Activated CD8-positive, alpha-beta memory T cell treated with anti-CD3 and anti-CD28 coated beads for 48 hours (primary cell): ENCODE results near the gene RHBDD3.

Source experiments
- DNase-seq, 3 experiments: peaks; one replicate each; pipeline ENCODE4 v3.0.0-alpha.2; 2020; ENCODE audit warnings: low read depth in 2 of 3, low spot score in 2 of 3

Gene RHBDD3

DNA sequence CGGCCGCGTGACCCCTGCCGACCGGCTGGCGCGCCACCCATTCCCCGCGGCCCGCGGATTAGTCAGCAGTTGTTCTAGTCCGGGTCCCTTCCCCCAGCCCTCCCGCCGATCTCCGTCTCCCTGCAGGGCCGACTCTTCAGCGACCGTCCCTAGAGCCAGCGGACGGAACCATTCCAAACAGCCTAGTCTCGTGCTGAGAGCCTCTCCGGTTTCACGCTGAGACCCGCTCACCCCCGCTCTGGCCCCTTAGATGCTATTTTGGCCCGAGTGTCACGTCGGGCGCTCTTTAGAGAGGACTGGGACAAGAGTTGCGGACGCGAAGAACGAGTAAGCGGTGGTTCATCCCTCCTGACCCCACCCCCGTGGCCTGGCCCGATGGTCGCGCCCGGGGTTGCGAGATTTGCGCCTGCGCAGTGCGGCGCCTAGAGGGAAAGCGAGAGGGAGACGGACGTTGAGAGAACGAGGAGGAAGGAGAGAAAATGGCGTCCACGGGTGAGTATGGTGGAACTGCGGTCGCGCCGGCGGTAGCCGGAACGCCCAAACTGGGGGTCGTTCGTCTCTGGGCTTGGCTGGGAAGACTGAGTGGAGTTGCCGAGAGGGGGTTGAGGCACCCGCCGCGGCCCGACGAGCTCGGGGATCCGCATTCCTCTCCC, at the start of gene RHBDD3, which contains the start of gene EWSR1:
TSS of gene RHBDD3 (minus strand) at position 124 of the 653 bp plus-strand sequence. CDS start 2,355 bp downstream, outside the sequence.
TSS of gene EWSR1 (plus strand) at position 411 of the 653 bp plus-strand sequence. CDS start at position 480, 69 bp downstream.
- peak; percentile 91 to 99 (median 97) for DNase-seq

DNA sequence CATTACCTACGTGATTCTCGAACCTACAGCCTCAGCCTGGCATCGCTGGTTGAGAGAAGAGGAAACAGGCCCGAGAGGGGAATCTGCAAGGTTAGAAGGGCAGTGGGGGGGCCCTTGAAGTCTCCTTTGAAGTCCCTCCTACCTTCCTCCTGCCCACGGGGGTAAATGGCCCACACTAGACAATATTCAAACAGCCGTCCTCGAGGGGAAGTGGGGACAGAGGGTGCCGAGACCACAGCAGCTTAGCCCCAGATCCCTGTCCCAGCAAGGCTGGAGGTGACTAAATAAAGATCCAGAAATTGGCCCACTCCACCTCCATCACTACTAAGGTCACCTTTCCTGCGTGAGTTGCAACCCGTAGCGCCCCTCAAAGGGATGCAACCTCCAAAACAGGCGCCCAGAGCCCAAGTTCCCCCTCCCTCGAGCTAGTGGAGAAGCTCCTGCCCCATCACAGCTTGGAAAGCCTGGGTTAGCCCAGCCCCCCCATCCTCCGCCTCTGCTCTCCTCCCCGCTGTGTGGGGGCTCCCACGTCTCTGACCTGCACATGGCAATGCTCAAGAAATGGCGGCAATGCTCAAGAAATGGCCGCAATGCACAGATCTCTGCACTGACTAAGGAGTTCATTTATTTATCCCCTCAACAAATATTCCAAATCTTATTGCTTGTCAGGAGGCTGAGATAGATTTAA, 48.5 kb upstream of the RHBDD3 start:
- no peak for DNase-seq

DNA sequence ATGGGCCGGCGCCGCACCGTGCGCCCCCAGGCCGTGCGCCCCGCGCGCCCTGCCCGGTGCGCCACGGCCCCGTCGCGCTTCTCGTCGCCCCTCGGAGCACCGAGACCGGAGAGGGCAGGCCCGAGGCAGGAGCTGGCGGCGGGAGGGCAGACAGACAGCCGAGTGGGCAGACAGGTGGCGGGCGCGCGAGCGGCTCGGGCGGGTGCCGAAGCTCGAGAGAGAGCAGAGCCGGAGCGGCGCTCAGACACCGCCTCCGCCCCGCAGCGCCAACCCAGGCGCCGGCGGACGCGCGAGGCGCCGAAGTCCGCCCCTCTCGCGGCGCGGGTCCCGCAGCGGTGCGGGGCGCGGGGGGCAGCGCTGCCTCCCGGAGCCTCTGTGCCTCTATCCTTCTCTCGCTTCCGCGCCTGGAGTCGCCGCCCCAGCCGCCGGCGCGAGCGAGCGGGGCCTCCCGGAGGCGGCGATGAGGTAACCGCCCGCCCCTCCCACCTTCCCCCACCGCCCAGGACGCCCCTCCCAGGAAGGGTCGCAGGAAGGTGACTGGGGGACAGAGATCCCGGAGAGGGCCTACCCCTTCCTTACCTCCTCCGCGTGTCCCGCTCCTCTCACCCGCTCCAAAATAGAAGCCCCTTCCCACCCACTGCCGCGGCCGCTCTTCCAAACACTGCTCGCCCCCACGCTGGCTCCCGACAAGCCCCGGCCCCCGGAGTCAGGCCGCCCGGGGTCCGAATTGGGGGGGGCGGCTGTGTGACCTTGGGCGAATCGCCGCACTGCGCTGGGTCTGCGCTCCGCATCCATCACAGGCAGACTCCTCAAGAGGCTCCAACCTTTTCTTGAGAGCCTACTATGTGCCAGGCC, 47.7 kb upstream of the RHBDD3 start, which contains the start of gene RASL10A:
TSS of gene RASL10A (minus strand) at position 412 of the 855 bp plus-strand sequence. CDS start 451 bp downstream, outside the sequence.
- no peak for DNase-seq

DNA sequence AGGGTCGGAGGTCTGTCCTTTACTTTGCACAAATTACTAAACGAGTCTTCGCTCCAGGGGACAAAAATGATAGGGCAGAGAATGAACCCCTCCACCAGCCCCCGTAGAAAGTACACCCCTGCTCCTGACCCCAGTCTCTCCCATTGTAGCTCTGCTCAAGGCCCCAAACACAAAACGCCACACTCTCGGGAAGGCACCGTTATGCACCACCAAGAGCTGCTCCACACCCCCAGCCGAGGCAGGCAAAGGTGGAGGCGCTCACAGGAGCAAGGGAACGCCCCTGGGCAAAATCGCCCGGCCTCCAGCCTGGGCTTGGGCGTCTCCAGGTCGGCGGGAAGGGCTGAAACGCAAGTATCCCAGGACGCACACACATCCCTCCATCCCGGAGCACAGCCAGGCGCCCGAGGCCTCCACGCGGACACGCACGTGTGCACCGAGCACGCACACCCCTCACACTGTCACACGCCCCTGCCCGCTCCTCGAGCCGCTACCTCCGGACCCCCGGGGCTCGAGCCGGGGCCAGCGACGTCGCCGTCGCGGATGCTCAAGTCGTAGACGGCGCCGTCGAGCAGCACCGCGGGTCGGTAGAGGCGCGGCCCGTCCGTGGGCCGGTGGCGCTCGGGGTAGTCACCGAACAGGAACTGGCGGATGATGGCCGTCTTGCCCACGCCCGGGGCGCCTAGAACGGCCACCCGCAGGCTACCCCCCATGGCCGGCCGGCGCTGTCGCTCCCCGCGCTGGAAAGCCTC, 46.9 kb upstream of the RHBDD3 start:
- no peak for DNase-seq

- no peak for DNase-seq
These were observed 46.0 kb upstream of the RHBDD3 start for GRCh38 chr22:29313576-29314466.

DNA sequence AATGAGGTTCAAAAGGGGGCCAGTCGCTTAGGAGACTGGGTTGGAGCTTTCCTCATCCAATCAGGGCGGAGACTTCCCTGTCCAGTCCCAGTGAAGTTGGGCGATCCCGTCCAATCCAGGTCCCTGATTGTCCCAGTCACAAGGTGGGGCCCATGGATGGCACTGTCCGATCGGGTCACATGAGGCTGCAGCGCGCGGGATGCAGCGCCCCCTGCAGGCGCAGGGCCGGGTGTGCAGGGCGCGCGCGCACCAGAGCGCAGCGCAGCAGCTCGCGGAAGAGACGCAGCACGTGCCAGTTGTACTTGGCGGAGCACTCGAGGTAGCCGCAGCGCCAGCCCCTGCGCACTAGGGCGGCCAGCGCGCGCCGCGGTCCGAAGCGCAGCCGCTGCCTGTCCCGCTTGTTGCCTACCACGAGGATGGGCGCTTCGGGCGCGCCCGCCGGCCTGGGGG, 45.4 kb upstream of the RHBDD3 start:
- DNase-seq = no peak

GRCh38 chr22:29312218-29313125, 44.7 kb upstream of the RHBDD3 start:
- no peak for DNase-seq

DNA sequence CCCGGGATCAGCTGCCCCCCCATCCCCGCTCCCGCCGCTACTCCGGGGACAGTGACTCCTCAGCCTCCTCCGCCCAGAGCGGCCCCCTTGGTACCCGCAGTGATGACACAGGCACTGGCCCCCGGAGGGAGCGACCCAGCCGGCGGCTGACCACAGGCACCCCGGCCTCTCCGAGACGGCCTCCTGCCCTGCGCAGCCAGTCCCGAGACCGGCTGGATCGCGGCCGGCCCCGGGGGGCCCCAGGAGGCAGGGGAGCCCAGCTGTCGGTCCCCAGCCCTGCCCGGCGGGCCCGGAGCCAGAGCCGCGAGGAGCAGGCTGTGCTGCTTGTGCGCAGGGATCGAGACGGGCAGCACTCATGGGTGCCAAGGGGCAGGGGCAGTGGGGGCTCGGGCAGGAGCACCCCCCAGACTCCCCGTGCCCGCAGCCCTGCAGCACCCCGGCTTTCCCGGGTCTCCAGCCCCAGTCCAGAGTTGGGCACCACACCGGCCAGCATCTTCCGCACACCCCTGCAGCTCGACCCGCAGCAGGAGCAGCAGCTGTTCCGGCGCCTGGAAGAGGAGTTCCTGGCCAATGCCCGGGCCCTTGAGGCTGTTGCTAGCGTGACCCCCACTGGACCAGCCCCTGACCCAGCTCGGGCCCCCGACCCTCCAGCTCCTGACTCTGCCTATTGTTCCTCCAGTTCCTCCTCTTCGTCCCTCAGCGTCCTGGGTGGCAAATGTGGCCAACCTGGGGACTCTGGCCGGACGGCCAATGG, 43.9 kb upstream of the RHBDD3 start:
- DNase-seq = no peak

DNA sequence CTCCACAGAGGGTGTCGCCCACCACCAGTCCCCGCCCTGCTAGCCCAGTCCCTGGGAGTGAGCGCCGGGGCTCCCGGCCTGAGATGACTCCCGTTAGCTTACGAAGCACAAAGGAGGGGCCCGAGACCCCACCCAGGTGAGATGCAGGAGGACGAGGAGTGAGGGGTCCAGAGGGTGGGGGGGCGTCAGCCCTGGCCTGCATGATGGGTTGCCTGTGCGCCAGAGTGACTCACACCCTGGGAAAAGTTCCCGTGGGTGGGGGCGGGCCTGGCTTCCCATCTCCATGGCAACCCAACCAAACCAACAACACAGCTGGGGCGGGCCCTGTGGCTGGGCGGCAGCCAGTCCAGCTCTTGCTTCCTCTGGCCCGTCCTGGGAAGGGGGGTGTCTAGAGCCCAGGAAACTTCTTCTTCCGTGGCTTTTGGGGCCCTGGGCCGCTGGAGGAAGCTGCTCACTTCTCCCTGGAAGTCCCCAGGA, 43.1 kb upstream of the RHBDD3 start:
- DNase-seq = peak in 1 of 3 experiments; percentile 67

- no peak for DNase-seq
These were observed 42.5 kb upstream of the RHBDD3 start for GRCh38 chr22:29310065-29310862.

DNA sequence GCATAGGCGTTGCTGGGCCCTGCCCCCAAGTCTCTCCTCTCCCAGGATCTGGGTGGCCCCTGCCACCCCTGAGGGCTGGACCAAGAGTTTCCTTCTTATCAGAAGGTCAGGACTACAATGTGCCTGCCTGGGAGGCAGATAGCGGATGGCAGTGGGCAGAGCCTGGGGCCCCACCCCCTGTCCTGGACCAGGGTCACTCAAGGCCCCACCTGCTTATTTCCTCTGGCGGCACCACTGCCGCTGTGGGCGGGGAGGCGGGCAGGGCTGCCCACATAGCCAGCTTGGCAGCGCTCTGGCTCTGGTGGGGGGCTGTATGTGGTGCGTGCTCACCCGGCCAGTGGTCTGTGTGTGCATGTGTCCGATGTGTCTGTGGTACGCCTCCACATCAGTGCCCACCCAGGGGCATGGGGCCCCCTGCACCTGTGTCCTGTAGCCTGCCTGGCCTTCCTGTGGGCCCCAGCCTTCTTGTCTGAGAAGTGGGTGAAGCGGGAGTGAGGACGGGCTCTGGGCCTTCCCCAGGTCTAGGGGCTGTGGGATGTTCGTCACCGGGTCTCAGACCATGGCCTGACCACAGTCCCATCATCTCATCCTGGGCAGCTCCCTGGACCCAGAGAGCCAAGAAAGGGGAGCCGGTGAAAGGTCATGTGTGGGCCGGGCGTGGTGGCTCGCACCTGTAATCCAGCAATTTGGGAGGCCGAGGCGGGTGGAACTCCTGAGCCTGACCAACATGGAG, 41.7 kb upstream of the RHBDD3 start:
- DNase-seq = no peak

DNA sequence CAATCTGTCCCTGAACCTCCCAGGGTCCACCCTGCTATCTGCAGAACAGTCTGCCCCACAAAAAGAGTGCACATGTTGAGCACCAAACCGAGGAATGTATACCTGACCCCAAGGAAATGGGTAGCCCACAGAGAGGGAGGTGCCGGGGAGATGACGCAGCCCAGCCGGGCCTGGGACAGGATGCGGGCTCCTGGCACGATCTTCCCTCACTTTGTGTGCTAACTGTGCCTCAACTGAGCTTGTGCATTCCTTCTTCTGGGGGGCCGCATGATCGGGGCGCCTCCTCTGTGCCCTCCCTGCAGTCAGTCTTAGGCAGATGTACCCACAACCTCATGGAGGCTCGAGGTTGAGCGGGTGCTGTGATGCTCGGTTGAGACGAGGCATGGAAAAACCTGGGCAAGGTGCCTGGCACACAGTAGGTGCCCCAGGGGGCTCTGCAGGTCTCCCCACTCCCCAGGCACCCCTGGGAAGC, 41.0 kb upstream of the RHBDD3 start:
- DNase-seq = no peak

DNA sequence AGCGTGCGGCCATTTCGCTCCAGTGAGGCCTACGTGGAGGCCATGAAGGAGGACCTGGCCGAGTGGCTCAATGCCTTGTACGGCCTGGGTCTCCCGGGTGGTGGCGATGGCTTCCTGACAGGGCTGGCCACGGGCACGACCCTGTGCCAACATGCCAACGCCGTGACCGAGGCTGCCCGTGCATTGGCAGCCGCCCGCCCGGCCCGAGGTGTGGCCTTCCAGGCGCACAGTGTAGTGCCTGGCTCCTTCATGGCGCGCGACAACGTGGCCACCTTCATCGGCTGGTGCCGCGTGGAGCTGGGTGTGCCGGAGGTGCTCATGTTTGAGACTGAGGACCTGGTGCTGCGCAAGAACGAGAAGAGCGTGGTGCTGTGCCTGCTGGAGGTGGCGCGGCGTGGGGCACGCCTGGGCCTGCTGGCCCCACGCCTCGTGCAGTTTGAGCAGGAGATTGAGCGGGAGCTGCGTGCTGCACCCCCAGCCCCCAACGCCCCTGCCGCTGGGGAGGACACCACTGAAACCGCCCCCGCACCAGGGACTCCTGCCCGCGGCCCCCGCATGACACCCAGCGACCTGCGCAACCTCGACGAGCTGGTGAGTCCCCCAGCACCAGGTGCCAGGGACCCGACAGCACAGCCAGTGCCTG, 40.5 kb upstream of the RHBDD3 start:
- no peak for DNase-seq

DNA sequence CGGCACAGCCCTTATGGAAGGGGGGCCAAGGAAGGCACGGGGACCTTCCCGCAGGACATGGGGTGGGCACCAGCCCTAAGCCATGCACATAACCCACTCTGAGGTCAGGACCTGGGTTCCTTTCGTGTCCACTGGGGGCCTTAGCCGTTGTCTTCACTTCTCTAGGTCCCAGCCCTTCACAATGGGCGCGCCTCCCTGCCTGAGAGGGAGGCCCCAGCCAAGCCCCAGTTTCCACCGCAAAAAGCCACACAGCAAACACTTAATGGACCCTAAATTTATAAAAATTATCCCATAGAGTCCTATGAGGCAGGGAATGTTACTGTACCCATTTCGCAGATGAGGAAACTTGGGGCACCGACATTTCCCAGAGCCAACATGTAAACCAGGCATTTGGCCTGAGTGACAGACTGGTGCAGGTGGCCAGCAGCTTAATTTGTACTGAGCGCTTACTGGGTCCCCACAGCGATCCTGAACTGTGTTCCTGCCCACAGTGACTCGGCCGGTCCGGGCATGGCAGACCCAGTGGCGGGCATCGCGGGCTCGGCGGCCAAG, 39.9 kb upstream of the RHBDD3 start:
- DNase-seq = no peak

DNA sequence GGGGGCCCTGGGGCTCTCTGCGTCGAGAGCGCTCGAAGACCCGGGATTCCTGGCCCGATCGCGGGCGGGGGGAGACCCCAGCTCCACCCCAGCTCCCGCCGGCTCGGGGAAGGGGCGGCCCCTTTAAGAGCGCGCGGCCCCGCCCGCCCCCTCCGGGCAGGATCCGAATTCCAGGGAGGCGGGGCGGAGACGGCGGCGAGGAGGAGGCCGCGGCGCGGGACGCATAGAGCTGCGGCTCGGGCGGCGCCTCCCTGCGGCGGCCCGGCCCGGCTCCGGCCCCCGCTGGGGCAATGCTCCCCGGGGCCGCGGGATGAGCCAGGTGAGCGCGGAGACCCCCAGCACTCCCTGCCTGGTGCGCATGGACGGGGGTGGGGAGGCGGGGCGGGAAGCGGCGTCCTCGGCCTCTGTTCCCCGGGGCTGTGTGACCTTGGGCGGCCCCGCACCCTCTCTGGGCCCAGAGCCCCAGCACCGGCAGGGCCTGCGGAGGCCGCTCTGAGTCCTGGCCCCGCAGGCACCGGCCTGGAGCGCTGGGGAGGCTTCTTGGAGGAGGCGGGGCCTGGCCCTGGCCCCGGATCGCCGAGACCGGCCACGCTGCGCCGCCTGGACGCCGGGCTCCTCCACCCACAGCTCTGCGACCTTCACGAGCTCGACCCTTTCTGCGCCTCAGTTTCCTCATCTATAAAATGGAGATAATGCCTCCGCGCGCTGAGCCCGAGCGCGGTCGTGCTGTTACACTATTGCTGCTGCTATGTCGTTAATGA, 39.2 kb upstream of the RHBDD3 start:
- DNase-seq = no peak
